Ectodermal cell (in vitro differentiated cells): ENCODE measurements around the gene BRINP3.

Experiments
- H3K27ac ChIP-seq: 2 replicates; pipeline ENCODE4 v1.7.0; 2013; ENCODE audit warnings: mild to moderate bottlenecking, low read depth, low read length; ENCODE audit not compliant: insufficient read depth, poor library complexity, severe bottlenecking
- H3K27me3 ChIP-seq: 2 replicates; pipeline ENCODE4 v1.7.0; 2013; ENCODE audit warnings: mild to moderate bottlenecking, low read length; ENCODE audit not compliant: insufficient read depth, control insufficient read depth, poor library complexity, severe bottlenecking
- H3K36me3 ChIP-seq: one replicate; pipeline ENCODE4 v1.7.0; 2013; ENCODE audit warnings: low read length; ENCODE audit not compliant: control insufficient read depth, insufficient read depth
- H3K4me1 ChIP-seq: one replicate; pipeline ENCODE4 v1.7.0; 2013; ENCODE audit warnings: low read length; ENCODE audit not compliant: control insufficient read depth, insufficient read depth
- H3K4me3 ChIP-seq: 2 replicates; pipeline ENCODE4 v1.7.0; 2013; ENCODE audit warnings: low read depth, low read length, control low read depth; ENCODE audit not compliant: insufficient read depth
- H3K9me3 ChIP-seq: 2 replicates; pipeline ENCODE4 v1.7.0; 2013; ENCODE audit warnings: mild to moderate bottlenecking, low read length, moderate library complexity; ENCODE audit not compliant: control insufficient read depth
- WGBS, 2 experiments: methylation state at CpG; one replicate each; pipeline ENCODE4 v1.1.7; 2013; ENCODE audit warnings: missing lambda C conversion rate in 2 of 2; 5-methylcytosine and 5-hydroxymethylcytosine counted together

The BRINP3 gene

GRCh38 chr1:190478149-190479049 lies 735 bp upstream of the BRINP3 start:
- H3K27ac ChIP-seq = peak overlapping the region; percentile 17
- no peaks in the 10 kb centered on the region for H3K36me3 ChIP-seq
- no peaks in the 10 kb centered on the region for H3K9me3 ChIP-seq
- H3K4me3 ChIP-seq = peak overlapping the region; percentile 65
- H3K4me1 ChIP-seq = peaks cover 8% of the 10 kb centered on the region
- WGBS, 2 experiments = 0% methylated on average over 41 of the region's 42 CpGs
- H3K27me3 ChIP-seq = peaks cover 43% of the 10 kb centered on the region

- H3K27ac ChIP-seq = no peak overlapping the region
- H3K36me3 ChIP-seq = no peaks in the 10 kb centered on the region
- H3K4me3 ChIP-seq = no peak overlapping the region
- peaks cover 8% of the 10 kb centered on the region for H3K4me1 ChIP-seq
- H3K27me3 ChIP-seq = peaks cover 43% of the 10 kb centered on the region
- WGBS, 2 experiments = 69 to 74% methylated on average over 2 to 3 of the region's 5 CpGs
- no peaks in the 10 kb centered on the region for H3K9me3 ChIP-seq
Measured at GRCh38 chr1:190476806-190477205, 858 bp downstream of the BRINP3 start.

DNA sequence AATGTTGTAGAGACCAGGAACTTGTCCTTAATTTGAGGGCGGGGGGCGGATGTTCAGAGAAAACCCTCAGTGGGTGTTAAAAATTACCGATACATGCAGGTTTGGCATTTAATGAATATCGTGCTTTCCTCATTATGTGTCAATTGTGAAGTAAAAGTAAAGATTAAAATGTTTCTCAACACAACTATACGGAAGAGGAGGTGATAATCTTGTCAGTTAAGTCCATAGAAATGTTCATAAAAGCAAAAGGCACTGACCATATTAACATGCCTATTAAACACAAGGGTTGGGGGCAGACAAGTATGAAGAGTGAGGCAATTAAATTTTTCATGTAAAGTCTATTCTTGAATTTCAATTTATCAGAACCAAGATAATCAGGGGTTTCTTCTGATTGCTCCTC lies 1.3 kb downstream of the BRINP3 start:
- peak overlapping the region; percentile 2 for H3K4me3 ChIP-seq
- WGBS, 2 experiments = 19% methylated on average over 4 to 5 of the region's 5 CpGs
- no peaks in the 10 kb centered on the region for H3K9me3 ChIP-seq
- H3K27me3 ChIP-seq = peaks cover 43% of the 10 kb centered on the region
- H3K36me3 ChIP-seq = no peaks in the 10 kb centered on the region
- H3K4me1 ChIP-seq = peaks cover 8% of the 10 kb centered on the region
- no peak overlapping the region for H3K27ac ChIP-seq

- H3K9me3 ChIP-seq = no peaks in the 10 kb centered on the region
- H3K27me3 ChIP-seq = peaks cover 43% of the 10 kb centered on the region
- H3K27ac ChIP-seq = no peak overlapping the region
- no peaks in the 10 kb centered on the region for H3K36me3 ChIP-seq
- H3K4me3 ChIP-seq = peak overlapping the region; percentile 27
- WGBS, 2 experiments = 1% methylated on average over 27 of the region's 27 CpGs
- peaks cover 8% of the 10 kb centered on the region for H3K4me1 ChIP-seq
Measured at GRCh38 chr1:190475421-190476141, 2.1 kb downstream of the BRINP3 start.

DNA sequence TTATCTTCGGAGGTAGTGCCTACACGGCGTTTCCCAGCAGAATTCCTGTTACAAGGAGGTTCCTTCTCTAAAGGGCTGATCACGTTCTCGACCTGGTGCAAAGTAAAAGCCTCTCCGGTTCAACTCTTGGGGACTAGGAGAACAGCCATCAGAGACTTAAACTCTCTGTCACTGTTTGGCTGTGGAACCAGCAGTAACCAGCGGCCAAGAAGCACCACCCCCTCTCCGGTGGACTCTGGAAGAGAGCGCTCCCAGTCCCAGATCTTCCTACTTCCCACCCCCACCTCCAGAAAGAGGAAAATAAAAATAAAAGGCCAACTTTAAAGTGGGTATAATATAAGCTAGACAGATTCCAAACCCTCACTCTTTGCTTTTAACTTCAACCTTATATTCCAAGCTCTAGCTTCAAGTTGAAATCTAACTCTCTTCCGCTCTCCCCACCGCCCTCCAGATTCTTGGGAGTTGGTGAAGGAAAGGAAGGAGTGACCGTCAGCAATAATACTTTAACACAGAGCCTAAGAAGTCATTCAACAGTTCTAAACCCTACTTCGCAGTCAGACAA lies 2.9 kb downstream of the BRINP3 start:
- Histone ChIP-seq H3K4me1 (peaks cover 8% of the 10 kb centered on the region), H3K36me3 (no peaks in the 10 kb centered on the region), H3K9me3 (no peaks in the 10 kb centered on the region), H3K27me3 (peaks cover 43% of the 10 kb centered on the region), H3K27ac (no peak overlapping the region), H3K4me3 (peak overlapping the region; percentile 27)
- 5% methylated on average over 10 to 11 of the region's 13 CpGs for WGBS, 2 experiments

DNA sequence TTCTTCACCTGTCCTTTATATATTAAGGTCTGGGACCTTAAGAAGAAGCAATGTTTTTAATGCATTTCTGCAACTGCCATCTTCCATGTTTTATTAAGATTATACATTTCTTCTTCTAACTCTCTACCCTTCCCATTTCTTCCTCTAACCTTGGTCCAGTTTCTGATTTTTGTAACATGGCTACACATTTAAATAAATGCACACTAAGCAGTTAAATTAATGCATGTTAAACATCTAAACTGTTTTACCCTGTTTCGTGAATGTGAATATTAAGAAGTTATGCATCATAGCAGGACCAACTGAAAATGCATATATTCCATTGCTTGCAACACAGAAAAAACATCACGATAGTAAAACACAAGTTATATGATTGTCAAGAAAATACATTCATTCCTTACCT lies 3.7 kb downstream of the BRINP3 start:
- no peak overlapping the region for H3K27ac ChIP-seq
- H3K9me3 ChIP-seq = no peaks in the 10 kb centered on the region
- H3K27me3 ChIP-seq = peaks cover 43% of the 10 kb centered on the region
- no peak overlapping the region for H3K4me3 ChIP-seq
- 86 to 88% methylated on average over 2 of the region's 2 CpGs for WGBS, 2 experiments
- no peaks in the 10 kb centered on the region for H3K36me3 ChIP-seq
- H3K4me1 ChIP-seq = peaks cover 8% of the 10 kb centered on the region

GRCh38 chr1:190472494-190472893 lies 5.2 kb downstream of the BRINP3 start:
- Histone ChIP-seq H3K27me3 (peaks cover 37% of the 10 kb centered on the region), H3K9me3 (no peaks in the 10 kb centered on the region), H3K4me1 (peaks cover 8% of the 10 kb centered on the region), H3K36me3 (no peaks in the 10 kb centered on the region), H3K4me3 (no peak overlapping the region), H3K27ac (no peak overlapping the region)
- WGBS, 2 experiments = no CpG with 5 or more reads among the region's 1 CpG

DNA sequence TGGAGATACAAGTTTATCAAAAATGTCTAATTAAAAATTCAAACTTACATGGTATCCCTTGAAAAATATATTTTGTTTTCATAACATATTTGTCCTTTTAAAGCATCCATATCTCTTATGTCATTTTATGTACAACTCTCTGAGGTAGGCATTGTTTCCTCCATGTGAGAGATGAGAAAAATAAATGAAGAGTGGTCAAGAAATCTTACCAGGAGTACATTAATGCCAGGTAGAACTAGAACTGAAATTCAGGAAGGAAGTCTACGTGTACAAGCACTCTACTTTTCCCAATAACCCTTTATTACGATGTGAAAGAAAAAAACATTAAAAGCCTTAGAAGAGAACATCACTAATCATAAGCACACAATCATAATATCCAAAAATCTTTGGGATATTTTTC lies 5.6 kb downstream of the BRINP3 start:
- WGBS, 2 experiments = 74 to 87% methylated on average over 2 of the region's 2 CpGs
- H3K27me3 ChIP-seq = peaks cover 33% of the 10 kb centered on the region

GRCh38 chr1:190464690-190465089 lies 13.0 kb downstream of the BRINP3 start:
- 88 to 93% methylated on average over 1 to 2 of the region's 2 CpGs for WGBS, 2 experiments
- H3K4me1 ChIP-seq = no peaks in the 10 kb centered on the region
- H3K36me3 ChIP-seq = no peaks in the 10 kb centered on the region
- no peak overlapping the region for H3K27ac ChIP-seq
- no peak overlapping the region for H3K4me3 ChIP-seq
- H3K9me3 ChIP-seq = no peaks in the 10 kb centered on the region
- H3K27me3 ChIP-seq = no peaks in the 10 kb centered on the region

More for the DNA sequence above, 5.6 kb downstream of the BRINP3 start:
- Histone ChIP-seq H3K27ac (no peak overlapping the region), H3K36me3 (no peaks in the 10 kb centered on the region), H3K9me3 (no peaks in the 10 kb centered on the region), H3K4me3 (no peak overlapping the region), H3K4me1 (peaks cover 8% of the 10 kb centered on the region)

DNA sequence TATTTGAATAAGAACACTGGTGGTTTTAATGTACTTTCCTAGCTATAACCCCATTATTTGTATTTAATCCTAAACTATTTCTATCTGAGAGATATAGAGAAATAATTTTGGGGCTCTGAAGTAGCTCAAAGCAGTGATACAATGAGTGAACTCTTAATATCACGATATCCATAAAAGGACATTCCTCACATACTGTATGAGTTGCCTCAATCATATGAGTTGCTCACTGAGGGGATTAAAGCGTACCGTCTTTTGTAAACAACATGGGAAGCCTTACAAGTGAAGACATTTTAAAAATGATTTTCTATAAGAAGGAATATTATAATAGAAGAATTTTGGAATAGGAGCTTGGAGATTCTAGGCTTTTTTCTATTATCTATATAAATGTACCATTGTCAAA lies 21.5 kb downstream of the BRINP3 start:
- WGBS, 2 experiments = 89 to 100% methylated on average over 2 of the region's 3 CpGs
- H3K36me3 ChIP-seq = no peaks in the 10 kb centered on the region
- no peak overlapping the region for H3K4me3 ChIP-seq
- H3K9me3 ChIP-seq = no peaks in the 10 kb centered on the region
- H3K27me3 ChIP-seq = no peaks in the 10 kb centered on the region
- no peaks in the 10 kb centered on the region for H3K4me1 ChIP-seq
- no peak overlapping the region for H3K27ac ChIP-seq
